H7 (cell line): ENCODE data around the gene PTPRD. TPM values are rescaled to one million over a fixed set of nuclear protein-coding genes. Genes with fewer than 3 reads are reported as not detected.
"Not testable (repeated sequence)": the region's sequence is repeated elsewhere in the genome, so short reads cannot be mapped to it uniquely, and the experiment has no call there.

Experiments
- DNase-seq: peaks from one replicate; pipeline ENCODE4 v3.0.0; 2012
- H3K27me3 ChIP-seq: 2 replicates; pipeline ENCODE4 v1.6.0; 2011; ENCODE audit warnings: mild to moderate bottlenecking, low read length; ENCODE audit not compliant: control insufficient read depth, insufficient read depth
- H3K36me3 ChIP-seq: replicated peaks from 2 replicates; pipeline ENCODE4 v1.5.1; 2011; ENCODE audit warnings: low read length; ENCODE audit not compliant: control insufficient read depth, insufficient read depth
- H3K4me3 ChIP-seq: 2 replicates; pipeline ENCODE4 v1.5.1; 2011; ENCODE audit warnings: low read depth, mild to moderate bottlenecking, control low read depth, low read length, moderate library complexity; ENCODE audit not compliant: insufficient read depth
- total RNA-seq: library from RNA; depleted of rRNA; stranded (reverse); fragments of >200 nt; shearing (Covaris generic); gene quantifications from 2 replicates; pipeline ENCODE4 v1.2.3, GENCODE V29; 2014

Gene PTPRD
- total RNA-seq, 1 experiment from 2014 or later = 21.5 TPM

DNA sequence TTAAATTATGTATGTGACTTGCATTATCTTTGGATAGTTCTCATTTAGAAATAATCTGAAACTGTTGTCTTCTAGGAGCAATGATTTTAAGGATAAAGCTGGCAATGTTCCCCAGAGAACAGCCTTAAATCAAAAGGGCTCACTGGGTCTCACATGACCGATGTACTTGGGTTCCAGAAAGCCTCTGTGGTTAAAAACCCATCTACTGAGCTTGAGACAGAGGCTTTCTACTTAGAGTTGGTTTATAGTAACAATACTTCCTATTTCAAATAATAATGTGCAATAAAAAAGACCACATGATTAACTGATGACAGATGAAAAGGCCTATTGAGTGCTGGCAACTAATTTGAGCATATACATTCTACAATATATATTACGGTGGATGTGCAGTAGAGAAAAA is 1143.5 kb downstream of the PTPRD start:
- DNase-seq = no peak
- no peaks in the 10 kb centered on the region for H3K27me3 ChIP-seq
- H3K4me3 ChIP-seq = no peak overlapping the region
- H3K36me3 ChIP-seq = no peaks in the 10 kb centered on the region

DNA sequence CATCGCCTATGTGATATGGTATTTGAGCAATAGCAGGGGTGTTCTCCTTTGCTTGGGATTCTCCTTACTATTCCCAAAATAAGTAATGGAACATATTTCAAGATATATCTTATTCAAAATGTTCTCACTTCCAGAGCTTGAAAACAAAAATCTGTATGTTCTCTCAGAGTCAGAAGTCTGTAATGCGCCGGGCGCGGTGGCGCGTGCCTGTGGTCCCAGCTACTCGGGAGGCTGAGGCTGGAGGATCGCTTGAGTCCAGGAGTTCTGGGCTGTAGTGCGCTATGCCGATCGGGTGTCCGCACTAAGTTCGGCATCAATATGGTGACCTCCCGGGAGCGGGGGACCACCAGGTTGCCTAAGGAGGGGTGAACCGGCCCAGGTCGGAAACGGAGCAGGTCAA is 1170.9 kb downstream of the PTPRD start:
- H3K36me3 ChIP-seq, H3K27me3 ChIP-seq, H3K4me3 ChIP-seq, DNase-seq: not testable (repeated sequence)

DNA sequence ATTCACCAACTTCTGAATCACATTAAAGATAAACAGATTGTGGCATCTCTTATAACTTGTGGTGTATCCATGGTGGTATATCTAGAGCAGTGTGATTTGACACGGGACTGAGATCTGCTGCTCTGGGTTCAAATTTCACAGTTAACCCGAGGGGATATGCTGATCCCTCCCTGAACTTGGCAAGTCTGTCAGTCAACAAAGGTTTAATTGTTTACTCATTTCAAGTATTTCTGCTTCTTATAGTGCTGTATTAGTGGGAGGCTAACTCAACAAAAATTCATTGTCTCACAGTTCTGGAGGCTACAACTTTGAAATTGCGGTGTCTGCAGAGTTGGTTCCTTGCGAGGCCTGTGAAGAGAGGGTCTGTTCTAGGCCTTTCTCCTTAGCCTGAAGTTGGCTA is 1175.2 kb downstream of the PTPRD start:
- Histone ChIP-seq H3K36me3 (no peaks in the 10 kb centered on the region), H3K27me3 (no peaks in the 10 kb centered on the region), H3K4me3 (no peak overlapping the region)
- DNase-seq = no peak

DNA sequence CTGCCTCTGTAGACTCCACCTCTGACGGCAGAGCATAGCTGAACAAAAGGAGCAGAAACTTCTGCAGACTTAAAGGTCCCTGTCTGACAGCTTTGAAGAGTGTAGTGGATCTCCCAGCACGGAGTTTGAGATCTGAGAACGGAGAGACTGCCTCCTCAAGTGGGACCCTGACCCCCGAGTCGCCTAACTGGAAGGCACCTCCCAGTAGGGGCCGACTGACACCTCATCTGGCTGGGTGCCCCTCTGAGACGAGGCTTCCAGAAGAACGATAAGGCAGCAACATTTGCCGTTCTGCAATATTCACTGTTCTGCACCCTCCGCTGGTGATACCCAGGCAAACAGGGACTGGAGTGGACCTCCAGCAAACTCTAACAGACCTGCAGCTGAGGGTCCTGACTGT is 1186.3 kb downstream of the PTPRD start:
- H3K4me3 ChIP-seq, H3K27me3 ChIP-seq, DNase-seq, H3K36me3 ChIP-seq: not testable (repeated sequence)

DNA sequence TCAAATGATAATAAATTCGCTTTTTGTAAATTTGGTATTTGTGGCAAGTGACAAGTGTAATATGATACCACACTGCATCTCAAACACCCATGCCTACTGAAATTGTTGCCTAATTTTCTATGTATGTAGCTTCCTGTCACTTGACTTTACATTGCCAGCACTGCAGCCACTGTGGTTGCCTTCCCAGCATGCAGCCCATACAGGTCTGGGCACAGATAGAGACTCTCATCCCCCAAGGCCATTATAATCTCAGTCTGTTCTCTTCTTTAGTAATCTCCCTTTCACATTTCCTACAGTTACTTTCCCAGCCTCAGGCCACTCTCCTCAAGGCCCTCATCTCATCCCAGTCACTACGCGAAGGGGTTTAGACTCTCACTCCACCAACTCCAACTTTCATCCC is 1200.6 kb downstream of the PTPRD start:
- Histone ChIP-seq H3K27me3 (no peaks in the 10 kb centered on the region), H3K36me3 (no peaks in the 10 kb centered on the region), H3K4me3 (no peak overlapping the region)
- peak; percentile 9 for DNase-seq

DNA sequence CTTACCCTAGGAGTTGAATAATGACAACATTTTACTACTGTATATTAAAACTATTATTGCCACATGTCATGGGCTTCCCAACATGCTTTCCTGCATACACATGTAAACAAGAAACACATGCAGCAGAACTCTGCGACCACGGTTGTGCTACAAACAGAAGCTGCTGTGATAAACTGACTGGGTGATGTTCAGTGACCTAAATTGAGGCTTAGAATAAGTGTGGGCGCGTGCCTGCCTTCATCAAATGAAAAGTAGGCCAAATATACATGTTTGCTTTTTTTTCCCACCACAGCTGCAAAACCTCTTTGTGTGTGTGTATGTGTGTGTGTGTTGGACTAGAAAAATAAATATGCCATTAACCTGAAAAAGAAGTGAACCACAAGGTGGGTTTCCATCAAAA is 1202.1 kb downstream of the PTPRD start:
- Histone ChIP-seq H3K27me3 (no peaks in the 10 kb centered on the region), H3K4me3 (no peak overlapping the region), H3K36me3 (no peaks in the 10 kb centered on the region)
- no peak for DNase-seq

DNA sequence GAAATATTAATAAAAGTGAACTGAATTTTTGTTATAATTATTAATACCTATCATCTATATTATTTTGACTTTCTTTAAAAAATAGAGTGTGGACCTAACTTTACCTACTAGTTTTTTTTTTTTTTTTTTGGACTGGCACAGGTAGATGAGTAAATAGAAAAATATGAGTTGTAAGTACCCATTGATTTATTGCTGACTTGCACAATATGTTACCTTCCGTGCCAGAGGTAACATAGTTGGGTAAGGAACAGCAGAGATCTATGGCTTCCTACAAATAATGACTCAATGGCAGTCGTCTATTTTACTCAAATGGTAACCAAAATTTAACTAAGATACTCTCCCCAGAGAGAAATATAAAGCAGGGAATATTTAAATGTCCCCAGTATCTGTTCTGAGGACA is 1212.8 kb downstream of the PTPRD start:
- DNase-seq = no peak
- Histone ChIP-seq H3K4me3 (no peak overlapping the region), H3K27me3 (no peaks in the 10 kb centered on the region), H3K36me3 (no peaks in the 10 kb centered on the region)

DNA sequence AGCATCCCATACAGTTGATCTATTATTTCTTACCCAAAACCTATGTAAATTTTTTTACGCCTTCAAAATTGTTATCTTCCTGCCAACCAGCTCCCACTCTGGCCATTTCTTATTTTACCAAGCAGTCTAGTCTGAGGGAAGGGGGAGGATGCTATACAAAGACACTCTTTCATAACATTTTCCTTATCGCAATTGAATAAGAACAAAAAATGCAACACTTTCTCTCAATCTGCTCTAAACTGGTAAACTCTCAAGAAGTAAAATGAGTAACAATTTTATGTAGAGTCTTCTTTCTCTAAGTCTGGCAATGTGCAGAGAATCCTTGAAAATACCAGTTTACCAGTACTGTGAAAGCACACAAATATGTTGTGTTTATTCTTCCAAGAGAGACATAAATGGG is 1216.3 kb downstream of the PTPRD start:
- no peak for DNase-seq
- no peaks in the 10 kb centered on the region for H3K36me3 ChIP-seq
- H3K27me3 ChIP-seq = no peaks in the 10 kb centered on the region
- H3K4me3 ChIP-seq = no peak overlapping the region

DNA sequence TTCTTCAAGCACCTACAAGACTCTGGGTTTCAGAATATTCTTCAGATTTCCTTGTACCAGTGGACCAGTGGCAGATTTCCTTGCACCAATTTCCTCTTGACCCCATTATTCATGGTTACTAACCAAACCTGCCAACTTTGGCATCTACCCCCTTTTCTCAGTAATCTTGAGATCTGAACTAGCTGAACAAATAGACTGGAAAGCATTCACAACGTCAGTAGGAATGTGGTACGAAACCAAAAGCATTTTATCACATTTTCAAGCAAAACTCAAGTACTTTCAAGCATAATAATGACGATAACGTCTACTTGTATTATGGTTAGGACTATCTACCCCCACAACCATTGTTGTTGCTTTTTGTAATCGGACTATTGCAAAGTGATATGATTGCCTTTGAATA is 1217.3 kb downstream of the PTPRD start:
- H3K36me3 ChIP-seq = no peaks in the 10 kb centered on the region
- no peak for DNase-seq
- H3K4me3 ChIP-seq = no peak overlapping the region
- no peaks in the 10 kb centered on the region for H3K27me3 ChIP-seq

DNA sequence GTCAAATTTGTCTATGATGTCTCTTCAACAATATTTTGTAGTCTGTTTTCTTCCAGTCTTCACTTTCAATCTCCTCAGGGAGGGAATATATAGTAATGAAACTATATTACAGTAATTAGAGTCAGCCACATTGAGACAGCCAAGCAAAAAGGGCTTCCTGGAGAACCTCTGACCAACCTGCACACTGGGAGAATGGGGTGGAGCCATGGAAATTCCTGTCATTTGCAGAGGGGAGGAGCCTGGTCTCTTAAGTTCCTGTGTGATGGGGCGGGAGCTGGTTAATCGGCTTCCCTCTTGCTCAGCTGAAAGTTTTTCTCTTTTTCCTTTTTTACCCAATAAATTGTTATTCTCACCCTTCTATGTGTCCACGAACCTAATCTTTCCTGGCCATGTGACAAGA is 1220.0 kb downstream of the PTPRD start:
- Histone ChIP-seq H3K4me3 (no peak overlapping the region), H3K27me3 (no peaks in the 10 kb centered on the region), H3K36me3 (no peaks in the 10 kb centered on the region)
- no peak for DNase-seq

DNA sequence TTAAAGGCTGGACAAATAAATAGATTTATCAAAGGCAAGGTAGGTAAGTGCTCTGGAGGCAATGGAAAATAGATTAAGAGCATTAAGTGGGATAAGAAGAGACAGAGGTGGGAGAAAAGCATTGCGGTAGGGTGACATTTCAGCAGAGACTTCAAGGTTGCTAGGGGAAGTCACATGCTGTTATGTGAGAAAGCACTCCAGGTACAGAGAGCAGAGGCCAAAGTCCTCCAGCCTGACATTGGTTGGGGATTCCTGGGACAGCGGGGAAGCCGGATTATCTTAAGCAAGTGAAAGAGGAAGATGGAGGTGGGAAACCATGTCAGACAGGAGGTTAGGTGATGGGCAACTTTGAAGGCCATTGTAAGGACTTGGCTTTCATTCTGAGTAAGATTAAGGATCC is 1222.9 kb downstream of the PTPRD start:
- no peak for DNase-seq
- Histone ChIP-seq H3K4me3 (no peak overlapping the region), H3K36me3 (no peaks in the 10 kb centered on the region), H3K27me3 (no peaks in the 10 kb centered on the region)

DNA sequence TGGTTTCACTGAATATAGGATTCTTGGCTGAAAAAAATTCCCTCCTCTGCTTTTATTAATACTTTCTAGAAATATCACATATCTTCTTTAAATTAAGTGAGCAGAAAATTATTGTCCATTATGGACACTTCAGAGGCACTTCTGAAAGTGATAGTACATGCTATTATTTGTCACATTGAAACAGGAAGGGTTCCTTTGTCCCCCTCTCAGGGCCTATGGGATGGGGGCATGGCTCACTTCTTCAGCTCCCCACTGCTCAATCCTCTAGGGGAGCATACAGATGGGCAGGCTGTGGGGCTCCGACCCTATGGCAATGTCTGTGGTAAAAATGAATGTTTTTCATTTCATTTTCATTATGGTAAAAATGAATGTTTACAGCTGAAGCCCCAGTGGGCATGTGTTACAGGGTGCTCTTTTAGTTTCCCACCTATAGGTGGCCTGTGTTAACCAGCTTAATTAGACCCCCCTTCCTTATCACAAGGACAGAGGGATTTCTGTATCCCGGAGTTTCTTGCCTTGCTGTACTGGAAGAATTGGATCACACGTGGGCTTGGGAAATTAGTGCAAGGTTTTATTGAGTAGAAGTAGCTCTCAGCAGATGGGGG is 1225.2 kb downstream of the PTPRD start:
- no peak overlapping the region for H3K4me3 ChIP-seq
- no peaks in the 10 kb centered on the region for H3K27me3 ChIP-seq
- no peak for DNase-seq
- no peaks in the 10 kb centered on the region for H3K36me3 ChIP-seq

DNA sequence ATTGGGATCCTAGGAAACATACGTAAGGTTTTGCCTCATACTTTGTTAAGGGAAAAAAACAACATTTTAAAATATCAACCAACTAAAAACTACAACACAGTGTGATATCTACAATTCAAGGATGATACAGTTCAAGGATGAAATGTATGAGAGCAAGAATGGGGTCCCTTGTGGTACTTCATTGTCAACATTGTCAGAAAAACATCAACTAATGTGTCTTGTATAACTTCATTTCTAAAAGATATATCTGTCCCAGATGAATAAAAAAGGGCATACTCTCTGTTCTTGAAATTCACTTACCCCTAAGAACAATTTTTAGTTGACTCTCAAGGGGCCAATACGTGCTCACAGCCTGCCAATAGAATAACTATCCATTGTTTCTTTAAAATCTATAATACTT is 1250.5 kb downstream of the PTPRD start:
- Histone ChIP-seq H3K27me3 (no peaks in the 10 kb centered on the region), H3K36me3 (no peaks in the 10 kb centered on the region), H3K4me3 (no peak overlapping the region)
- no peak for DNase-seq

DNA sequence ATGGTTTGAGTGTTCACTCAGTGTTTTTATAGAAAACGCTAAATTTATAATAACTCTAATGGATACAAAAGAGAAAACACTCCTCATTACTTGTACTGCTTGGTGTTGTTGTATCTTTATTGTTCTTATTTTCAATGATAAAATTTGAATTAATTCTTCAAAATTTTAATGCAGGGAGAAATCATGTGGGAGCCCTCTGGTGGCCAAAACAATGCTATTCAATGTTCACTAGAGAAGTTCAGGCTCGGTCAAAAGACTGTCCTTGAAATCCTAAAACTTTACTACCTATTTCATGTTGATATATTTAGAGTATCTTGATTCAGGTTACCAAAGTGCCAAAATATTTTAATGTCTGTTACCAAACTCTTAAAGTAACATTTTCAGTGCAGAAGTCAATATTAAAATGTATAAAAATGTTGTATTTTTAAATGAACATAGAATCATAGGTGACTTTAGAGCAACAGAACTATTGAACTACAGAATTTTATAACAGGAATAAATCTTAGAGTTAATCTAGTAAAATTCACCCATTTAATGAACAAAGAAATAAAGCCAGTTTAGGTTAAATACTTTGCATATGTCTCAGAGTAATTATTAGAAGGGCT is 1259.8 kb downstream of the PTPRD start:
- H3K27me3 ChIP-seq = no peaks in the 10 kb centered on the region
- H3K36me3 ChIP-seq = no peaks in the 10 kb centered on the region
- no peak for DNase-seq
- H3K4me3 ChIP-seq = no peak overlapping the region

DNA sequence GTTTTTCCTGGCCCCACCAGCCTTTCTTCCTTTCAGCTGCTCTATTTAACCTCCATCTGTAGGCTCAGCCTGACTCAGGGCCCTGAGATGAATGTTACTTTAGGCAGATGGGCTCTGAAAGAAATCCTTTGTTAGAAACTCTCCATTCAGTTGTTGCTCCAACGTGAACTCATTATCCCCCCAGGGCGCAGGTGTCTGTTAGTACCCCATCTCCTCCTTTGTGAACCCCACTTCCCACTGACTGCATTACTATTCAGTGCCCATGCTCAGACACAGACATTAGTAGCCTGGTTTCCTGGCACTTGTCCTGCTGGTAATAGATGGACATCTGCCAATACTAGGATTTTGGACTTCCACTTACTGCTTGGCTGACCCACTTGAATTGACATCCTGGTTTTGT is 1271.6 kb downstream of the PTPRD start:
- Histone ChIP-seq H3K4me3 (no peak overlapping the region), H3K36me3 (no peaks in the 10 kb centered on the region), H3K27me3 (no peaks in the 10 kb centered on the region)
- DNase-seq = no peak

DNA sequence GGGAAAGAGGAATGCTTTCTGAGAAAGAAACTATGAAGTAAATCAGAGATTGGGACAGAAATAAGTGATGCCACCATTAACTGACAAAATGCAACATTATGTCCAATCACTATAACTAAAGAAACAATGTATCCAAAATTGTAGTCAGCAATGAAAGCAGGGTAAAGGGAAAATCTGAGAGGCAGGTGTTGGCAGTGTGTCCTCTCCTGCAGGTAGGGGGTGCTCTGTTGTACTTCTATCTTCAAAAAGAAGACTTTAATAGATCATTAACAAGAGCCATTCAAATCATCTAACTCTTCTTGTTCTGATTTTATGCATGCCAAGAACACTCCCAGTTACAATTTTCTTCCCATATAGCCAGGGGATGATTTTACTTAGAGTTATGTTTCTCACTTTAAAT is 1275.7 kb downstream of the PTPRD start:
- no peaks in the 10 kb centered on the region for H3K36me3 ChIP-seq
- no peaks in the 10 kb centered on the region for H3K27me3 ChIP-seq
- no peak overlapping the region for H3K4me3 ChIP-seq
- DNase-seq = no peak
